Panc1 (cell line): ENCODE data around the gene KCNN3.

Source experiments
- POLR2AphosphoS5 ChIP-seq: IDR thresholded peaks from 2 replicates; pipeline ENCODE4 v1.6.1; 2012; ENCODE audit warnings: mild to moderate bottlenecking, low read depth, low read length, moderate library complexity
- SIN3A ChIP-seq: IDR thresholded peaks from 2 replicates; pipeline ENCODE4 v1.6.1; 2012; ENCODE audit warnings: low read depth, mild to moderate bottlenecking, low read length, moderate library complexity, borderline replicate concordance; ENCODE audit not compliant: insufficient read depth
- TF ChIP-seq, protein P1 (sequence below): fragments of 450-650 bp; IDR thresholded peaks from 2 replicates; pipeline ENCODE4 v1.5.1; 2017; ENCODE audit warnings: mild to moderate bottlenecking
- TF ChIP-seq, protein P2 (sequence below), 2 experiments: IDR thresholded peaks; 2 replicates each; pipeline ENCODE4 v1.6.1; 2011 to 2012; ENCODE audit warnings: low read depth in 2 of 2, control low read depth in 1 of 2, low read length in 1 of 2, mild to moderate bottlenecking in 1 of 2, moderate library complexity in 1 of 2; ENCODE audit not compliant: insufficient read depth in 1 of 2

DNA sequence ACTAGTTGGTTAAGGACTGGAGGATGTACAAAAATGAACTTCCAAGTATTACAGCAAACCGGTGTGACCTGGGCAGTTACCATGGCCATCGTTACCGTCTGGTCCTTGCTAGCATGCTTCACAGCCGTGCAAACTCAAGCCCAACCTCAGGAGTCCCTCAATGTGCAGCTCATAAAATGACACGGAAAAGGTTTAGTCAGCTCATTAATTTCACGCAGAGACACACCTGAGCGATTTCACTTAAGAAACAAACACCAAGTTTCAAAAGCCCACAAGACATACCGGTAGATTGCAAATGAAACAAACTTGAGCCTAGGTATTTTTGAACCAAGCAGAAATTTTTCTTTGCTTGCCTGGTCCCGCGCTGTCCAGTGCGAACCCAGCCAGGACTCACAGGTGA lies 157.1 kb downstream of the KCNN3 start:
- TF ChIP-seq, protein P1, sequence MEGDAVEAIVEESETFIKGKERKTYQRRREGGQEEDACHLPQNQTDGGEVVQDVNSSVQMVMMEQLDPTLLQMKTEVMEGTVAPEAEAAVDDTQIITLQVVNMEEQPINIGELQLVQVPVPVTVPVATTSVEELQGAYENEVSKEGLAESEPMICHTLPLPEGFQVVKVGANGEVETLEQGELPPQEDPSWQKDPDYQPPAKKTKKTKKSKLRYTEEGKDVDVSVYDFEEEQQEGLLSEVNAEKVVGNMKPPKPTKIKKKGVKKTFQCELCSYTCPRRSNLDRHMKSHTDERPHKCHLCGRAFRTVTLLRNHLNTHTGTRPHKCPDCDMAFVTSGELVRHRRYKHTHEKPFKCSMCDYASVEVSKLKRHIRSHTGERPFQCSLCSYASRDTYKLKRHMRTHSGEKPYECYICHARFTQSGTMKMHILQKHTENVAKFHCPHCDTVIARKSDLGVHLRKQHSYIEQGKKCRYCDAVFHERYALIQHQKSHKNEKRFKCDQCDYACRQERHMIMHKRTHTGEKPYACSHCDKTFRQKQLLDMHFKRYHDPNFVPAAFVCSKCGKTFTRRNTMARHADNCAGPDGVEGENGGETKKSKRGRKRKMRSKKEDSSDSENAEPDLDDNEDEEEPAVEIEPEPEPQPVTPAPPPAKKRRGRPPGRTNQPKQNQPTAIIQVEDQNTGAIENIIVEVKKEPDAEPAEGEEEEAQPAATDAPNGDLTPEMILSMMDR = no peak
- TF ChIP-seq, protein P2, sequence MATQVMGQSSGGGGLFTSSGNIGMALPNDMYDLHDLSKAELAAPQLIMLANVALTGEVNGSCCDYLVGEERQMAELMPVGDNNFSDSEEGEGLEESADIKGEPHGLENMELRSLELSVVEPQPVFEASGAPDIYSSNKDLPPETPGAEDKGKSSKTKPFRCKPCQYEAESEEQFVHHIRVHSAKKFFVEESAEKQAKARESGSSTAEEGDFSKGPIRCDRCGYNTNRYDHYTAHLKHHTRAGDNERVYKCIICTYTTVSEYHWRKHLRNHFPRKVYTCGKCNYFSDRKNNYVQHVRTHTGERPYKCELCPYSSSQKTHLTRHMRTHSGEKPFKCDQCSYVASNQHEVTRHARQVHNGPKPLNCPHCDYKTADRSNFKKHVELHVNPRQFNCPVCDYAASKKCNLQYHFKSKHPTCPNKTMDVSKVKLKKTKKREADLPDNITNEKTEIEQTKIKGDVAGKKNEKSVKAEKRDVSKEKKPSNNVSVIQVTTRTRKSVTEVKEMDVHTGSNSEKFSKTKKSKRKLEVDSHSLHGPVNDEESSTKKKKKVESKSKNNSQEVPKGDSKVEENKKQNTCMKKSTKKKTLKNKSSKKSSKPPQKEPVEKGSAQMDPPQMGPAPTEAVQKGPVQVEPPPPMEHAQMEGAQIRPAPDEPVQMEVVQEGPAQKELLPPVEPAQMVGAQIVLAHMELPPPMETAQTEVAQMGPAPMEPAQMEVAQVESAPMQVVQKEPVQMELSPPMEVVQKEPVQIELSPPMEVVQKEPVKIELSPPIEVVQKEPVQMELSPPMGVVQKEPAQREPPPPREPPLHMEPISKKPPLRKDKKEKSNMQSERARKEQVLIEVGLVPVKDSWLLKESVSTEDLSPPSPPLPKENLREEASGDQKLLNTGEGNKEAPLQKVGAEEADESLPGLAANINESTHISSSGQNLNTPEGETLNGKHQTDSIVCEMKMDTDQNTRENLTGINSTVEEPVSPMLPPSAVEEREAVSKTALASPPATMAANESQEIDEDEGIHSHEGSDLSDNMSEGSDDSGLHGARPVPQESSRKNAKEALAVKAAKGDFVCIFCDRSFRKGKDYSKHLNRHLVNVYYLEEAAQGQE (IDR thresholded peaks at IDR 0.05; ENCODE audit: insufficient read depth in 1 of 2, low read depth in 2 of 2, low read length in 1 of 2) = no peak
- no peak for TF ChIP-seq POLR2AphosphoS5
- TF ChIP-seq SIN3A = no peak
